ENCODE measurements around the gene TCP11X1.
"Not testable (repeated sequence)": the region's sequence is repeated elsewhere in the genome, so short reads cannot be mapped to it uniquely, and the experiment has no call there.

DNA sequence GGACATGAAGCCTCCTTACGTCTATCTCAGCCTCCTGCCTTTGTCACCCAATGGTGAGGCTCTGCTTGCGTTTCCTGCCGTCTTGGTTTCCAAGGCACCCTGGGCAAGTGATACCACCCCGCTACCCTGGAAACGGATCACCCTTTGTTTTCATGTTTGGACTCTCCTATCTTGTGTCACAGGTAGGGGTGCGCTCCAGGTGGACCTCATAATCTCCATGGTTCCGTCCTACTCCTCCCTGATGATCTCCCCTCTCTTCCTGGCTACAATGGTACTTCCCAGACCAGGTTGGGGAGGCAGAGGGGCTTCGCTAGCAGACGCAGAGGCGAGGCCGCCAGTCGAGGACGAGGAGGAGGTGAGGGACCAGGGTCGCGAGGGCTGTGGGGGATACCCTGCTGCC lies at the start of gene TCP11X1:
- TF ChIP-seq, protein P1, sequence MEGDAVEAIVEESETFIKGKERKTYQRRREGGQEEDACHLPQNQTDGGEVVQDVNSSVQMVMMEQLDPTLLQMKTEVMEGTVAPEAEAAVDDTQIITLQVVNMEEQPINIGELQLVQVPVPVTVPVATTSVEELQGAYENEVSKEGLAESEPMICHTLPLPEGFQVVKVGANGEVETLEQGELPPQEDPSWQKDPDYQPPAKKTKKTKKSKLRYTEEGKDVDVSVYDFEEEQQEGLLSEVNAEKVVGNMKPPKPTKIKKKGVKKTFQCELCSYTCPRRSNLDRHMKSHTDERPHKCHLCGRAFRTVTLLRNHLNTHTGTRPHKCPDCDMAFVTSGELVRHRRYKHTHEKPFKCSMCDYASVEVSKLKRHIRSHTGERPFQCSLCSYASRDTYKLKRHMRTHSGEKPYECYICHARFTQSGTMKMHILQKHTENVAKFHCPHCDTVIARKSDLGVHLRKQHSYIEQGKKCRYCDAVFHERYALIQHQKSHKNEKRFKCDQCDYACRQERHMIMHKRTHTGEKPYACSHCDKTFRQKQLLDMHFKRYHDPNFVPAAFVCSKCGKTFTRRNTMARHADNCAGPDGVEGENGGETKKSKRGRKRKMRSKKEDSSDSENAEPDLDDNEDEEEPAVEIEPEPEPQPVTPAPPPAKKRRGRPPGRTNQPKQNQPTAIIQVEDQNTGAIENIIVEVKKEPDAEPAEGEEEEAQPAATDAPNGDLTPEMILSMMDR (conservative IDR thresholded peaks at IDR 0.05): not testable (repeated sequence)
- TF ChIP-seq EZH2 (IDR thresholded peaks at IDR 0.05; ENCODE audit: low read depth): not testable (repeated sequence)
